K562 (cell line): ENCODE measurements around the gene COPA. TPM values are rescaled to one million over a fixed set of nuclear protein-coding genes. Genes with fewer than 3 reads are reported as not detected.

Experiments used
- ARID1B ChIP-seq: fragments of 450-650 bp; IDR thresholded peaks from 2 replicates; pipeline ENCODE4 v1.6.1; 2016; ENCODE audit warnings: antibody characterized with exemption, mild to moderate bottlenecking, inconsistent platforms
- CBFB ChIP-seq: sonication (generic); formaldehyde crosslinking; IDR thresholded peaks from 2 replicates; pipeline ENCODE4 v1.4.0; 2020; ENCODE audit warnings: mild to moderate bottlenecking, missing genetic modification reagents
- HNRNPH1 ChIP-seq: fragments of 200-400 bp; formaldehyde crosslinking; optimal IDR thresholded peaks from 2 replicates; pipeline ENCODE3; 2017; ENCODE audit warnings: low read depth, mild to moderate bottlenecking, low read length, moderate library complexity
- MYC ChIP-seq, 2 experiments: fragments of 250-450 bp in 1 of 2; sonication (Bioruptor Pico) in 1 of 2; IDR thresholded peaks; 2 replicates each; pipeline versions ENCODE4 v1.5.1 to v1.6.1; 2012 to 2021; ENCODE audit warnings: low read depth in 2 of 2, borderline replicate concordance in 1 of 2, improper control_type of control experiment in 1 of 2, low read length in 1 of 2, mild to moderate bottlenecking in 1 of 2, moderate library complexity in 1 of 2
- NCOA4 ChIP-seq: fragments of 450-650 bp; IDR thresholded peaks from 2 replicates; pipeline ENCODE4 v1.6.1; 2018; ENCODE audit warnings: mild to moderate bottlenecking; ENCODE audit not compliant: partially characterized antibody
- NRF1 ChIP-seq, 2 experiments: fragments of 450-650 bp; IDR thresholded peaks in 1 of 2; conservative IDR thresholded peaks in 1 of 2; 2 replicates each; pipeline ENCODE4 v1.6.1; 2014; ENCODE audit warnings: mild to moderate bottlenecking in 2 of 2
- RBFOX2 ChIP-seq: fragments of 200-400 bp; formaldehyde crosslinking; IDR thresholded peaks from 2 replicates; pipeline ENCODE4 v1.6.1; 2017; ENCODE audit warnings: low read depth, mild to moderate bottlenecking, low read length, moderate library complexity
- SNIP1 ChIP-seq: fragments of 450-650 bp; IDR thresholded peaks from 2 replicates; pipeline ENCODE4 v1.7.1; 2017; ENCODE audit warnings: low read depth, mild to moderate bottlenecking
- SOX6 ChIP-seq: fragments of 450-650 bp; IDR thresholded peaks from 2 replicates; pipeline ENCODE4 v1.6.1; 2014; ENCODE audit warnings: mild to moderate bottlenecking
- TEAD2 ChIP-seq: fragments of 450-650 bp; IDR thresholded peaks from 2 replicates; pipeline ENCODE4 v1.6.1; 2016; ENCODE audit warnings: missing genetic modification characterization, control low read depth, missing compliant biosample characterization
- ZFX ChIP-seq: sonication (generic); formaldehyde crosslinking; IDR thresholded peaks from 2 replicates; pipeline ENCODE4 v1.8.0; 2022; ENCODE audit warnings: mild to moderate bottlenecking, missing genetic modification reagents, moderate library complexity
- ZNF140 ChIP-seq: fragments of 250-450 bp; sonication (Bioruptor Pico); IDR thresholded peaks from 2 replicates; pipeline ENCODE4 v1.8.0; 2021; ENCODE audit warnings: moderate library complexity, mild to moderate bottlenecking, inconsistent platforms
- ZNF174 ChIP-seq: fragments of 250-450 bp; sonication (Bioruptor Pico); IDR thresholded peaks from 2 replicates; pipeline ENCODE4 v1.4.0; 2020; ENCODE audit warnings: mild to moderate bottlenecking
- ZNF263 ChIP-seq: sonication (generic); formaldehyde crosslinking; IDR thresholded peaks from 2 replicates; pipeline ENCODE4 v1.8.0; 2022; ENCODE audit warnings: mild to moderate bottlenecking, missing genetic modification reagents, borderline replicate concordance
- polyA plus RNA-seq, 8 experiments: library from polyadenylated mRNA; depleted of rRNA in 4 of 8; stranded (reverse) in 5 of 8; unstranded in 3 of 8; fragments of >200 nt; fragmentation: Nextera tagmentation in 2 of 8; fragmentation: Illumina TruSeq in 1 of 8; extraction: Ambion mirVana in 2 of 8; extraction: Trizol in 1 of 8; gene quantifications; 2 replicates each; pipeline versions ENCODE4 v1.2.1 to v1.2.3, GENCODE V29; 2011 to 2014; ENCODE audit warnings: inconsistent platforms in 1 of 8, missing spikeins in 1 of 8
- total RNA-seq, 7 experiments: library from RNA; depleted of rRNA in 6 of 7; stranded (reverse); fragments of >200 nt in 6 of 7; fragmentation: Illumina TruSeq in 2 of 7; extraction: Trizol in 2 of 7; gene quantifications; 2 replicates each; pipeline versions ENCODE4 v1.2.1 to v1.2.3, GENCODE V29; 2011 to 2021; ENCODE audit warnings: low replicate concordance in 1 of 7
- TF ChIP-seq, protein P1 (sequence below): sonication (generic); formaldehyde crosslinking; IDR thresholded peaks from 2 replicates; pipeline ENCODE4 v1.8.0; 2023; ENCODE audit warnings: mild to moderate bottlenecking, missing genetic modification reagents
- TF ChIP-seq, protein P2 (sequence below): IDR thresholded peaks from 3 replicates; pipeline ENCODE4 v1.6.1; 2011; ENCODE audit warnings: borderline replicate concordance, mild to moderate bottlenecking, moderate library complexity; ENCODE audit not compliant: insufficient read length; ENCODE audit errors: extremely low read depth
- TF ChIP-seq, protein P3 (sequence below): fragments of 450-650 bp; IDR thresholded peaks from 2 replicates; pipeline ENCODE4 v1.6.1; 2014; ENCODE audit warnings: low read depth, mild to moderate bottlenecking, moderate library complexity, borderline replicate concordance

COPA gene
- total and polyA plus RNA-seq, 9 of the 15 experiments (the other 6 are each of a cell fraction or from before 2014, with no cell fraction given), result 49.8 to 222 (median 110) TPM

DNA sequence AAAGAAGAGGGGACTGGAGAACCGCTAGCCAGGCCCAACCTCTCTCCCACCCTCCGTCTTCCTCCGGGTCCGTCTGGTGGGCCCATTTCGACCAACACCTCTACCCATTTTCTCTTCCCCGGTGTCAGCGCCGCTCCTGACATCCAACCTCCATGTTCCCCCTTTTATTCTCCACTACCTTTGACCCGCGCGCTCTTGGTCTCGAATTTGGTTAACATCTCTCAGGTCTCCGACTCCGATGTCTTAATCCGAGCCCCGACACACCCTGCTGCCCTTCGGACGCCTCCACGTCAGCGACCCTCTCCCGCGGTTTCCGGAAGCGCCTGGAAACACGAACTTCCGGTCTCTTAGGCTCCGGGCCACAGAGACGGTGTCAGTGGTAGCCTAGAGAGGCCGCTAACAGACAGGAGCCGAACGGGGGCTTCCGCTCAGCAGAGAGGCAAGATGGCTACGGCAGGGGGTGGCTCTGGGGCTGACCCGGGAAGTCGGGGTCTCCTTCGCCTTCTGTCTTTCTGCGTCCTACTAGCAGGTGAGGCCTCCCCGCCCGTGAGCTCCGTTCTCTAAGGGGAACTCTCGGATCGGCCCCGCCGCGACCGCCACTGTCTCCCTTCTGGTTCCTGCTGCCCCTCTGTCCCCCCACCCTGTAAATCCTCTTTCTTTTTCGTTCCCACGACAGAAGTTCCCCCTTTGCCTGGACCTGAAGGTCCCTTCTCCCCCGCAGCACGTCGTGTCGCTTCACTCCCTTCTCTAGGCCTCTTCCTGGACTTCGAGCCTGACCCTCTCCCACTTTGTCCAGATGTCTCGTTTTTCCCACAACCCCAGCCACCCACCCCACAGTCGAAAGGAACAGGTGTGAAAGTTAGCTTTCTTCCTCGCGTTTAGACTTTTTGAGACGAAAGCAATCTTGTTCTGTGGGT lies at the start of gene COPA, which contains the start of gene NCSTN (continued):
- TF ChIP-seq, protein P1, sequence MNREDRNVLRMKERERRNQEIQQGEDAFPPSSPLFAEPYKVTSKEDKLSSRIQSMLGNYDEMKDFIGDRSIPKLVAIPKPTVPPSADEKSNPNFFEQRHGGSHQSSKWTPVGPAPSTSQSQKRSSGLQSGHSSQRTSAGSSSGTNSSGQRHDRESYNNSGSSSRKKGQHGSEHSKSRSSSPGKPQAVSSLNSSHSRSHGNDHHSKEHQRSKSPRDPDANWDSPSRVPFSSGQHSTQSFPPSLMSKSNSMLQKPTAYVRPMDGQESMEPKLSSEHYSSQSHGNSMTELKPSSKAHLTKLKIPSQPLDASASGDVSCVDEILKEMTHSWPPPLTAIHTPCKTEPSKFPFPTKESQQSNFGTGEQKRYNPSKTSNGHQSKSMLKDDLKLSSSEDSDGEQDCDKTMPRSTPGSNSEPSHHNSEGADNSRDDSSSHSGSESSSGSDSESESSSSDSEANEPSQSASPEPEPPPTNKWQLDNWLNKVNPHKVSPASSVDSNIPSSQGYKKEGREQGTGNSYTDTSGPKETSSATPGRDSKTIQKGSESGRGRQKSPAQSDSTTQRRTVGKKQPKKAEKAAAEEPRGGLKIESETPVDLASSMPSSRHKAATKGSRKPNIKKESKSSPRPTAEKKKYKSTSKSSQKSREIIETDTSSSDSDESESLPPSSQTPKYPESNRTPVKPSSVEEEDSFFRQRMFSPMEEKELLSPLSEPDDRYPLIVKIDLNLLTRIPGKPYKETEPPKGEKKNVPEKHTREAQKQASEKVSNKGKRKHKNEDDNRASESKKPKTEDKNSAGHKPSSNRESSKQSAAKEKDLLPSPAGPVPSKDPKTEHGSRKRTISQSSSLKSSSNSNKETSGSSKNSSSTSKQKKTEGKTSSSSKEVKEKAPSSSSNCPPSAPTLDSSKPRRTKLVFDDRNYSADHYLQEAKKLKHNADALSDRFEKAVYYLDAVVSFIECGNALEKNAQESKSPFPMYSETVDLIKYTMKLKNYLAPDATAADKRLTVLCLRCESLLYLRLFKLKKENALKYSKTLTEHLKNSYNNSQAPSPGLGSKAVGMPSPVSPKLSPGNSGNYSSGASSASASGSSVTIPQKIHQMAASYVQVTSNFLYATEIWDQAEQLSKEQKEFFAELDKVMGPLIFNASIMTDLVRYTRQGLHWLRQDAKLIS, result no peak; the same call in 1 of the 2 replicates
- TF ChIP-seq SOX6 (peak; percentile 51), TEAD2 (tag) (no peak), CBFB (CRISPR knock-in tag) (no peak), NCOA4 (no peak), ZNF263 (CRISPR knock-in tag) (peak; percentile 39; the same call in 1 of the 2 replicates), ZNF140 (no peak), SNIP1 (peak; percentile 80; the same call in 1 of the 2 replicates), MYC (IDR thresholded peaks at IDR 0.05; ENCODE audit: low read depth, low read length) (no peak), MYC (CRISPR knock-in tag; IDR thresholded peaks at IDR 0.05; ENCODE audit: borderline replicate concordance, low read depth) (peak; percentile 33; the same call in 1 of the 2 replicates), HNRNPH1 (no peak), ZFX (peak; percentile 75), NRF1 (conservative IDR thresholded peaks at IDR 0.05 in 1 of 2, IDR thresholded peaks at IDR 0.05 in 1 of 2) (peak in 1 of 2 experiments; percentile 33; a peak in 1 of 4 replicates), ARID1B (no peak), RBFOX2 (peak; percentile 98), ZNF174 (CRISPR knock-in tag) (no peak)
- TF ChIP-seq, protein P2, sequence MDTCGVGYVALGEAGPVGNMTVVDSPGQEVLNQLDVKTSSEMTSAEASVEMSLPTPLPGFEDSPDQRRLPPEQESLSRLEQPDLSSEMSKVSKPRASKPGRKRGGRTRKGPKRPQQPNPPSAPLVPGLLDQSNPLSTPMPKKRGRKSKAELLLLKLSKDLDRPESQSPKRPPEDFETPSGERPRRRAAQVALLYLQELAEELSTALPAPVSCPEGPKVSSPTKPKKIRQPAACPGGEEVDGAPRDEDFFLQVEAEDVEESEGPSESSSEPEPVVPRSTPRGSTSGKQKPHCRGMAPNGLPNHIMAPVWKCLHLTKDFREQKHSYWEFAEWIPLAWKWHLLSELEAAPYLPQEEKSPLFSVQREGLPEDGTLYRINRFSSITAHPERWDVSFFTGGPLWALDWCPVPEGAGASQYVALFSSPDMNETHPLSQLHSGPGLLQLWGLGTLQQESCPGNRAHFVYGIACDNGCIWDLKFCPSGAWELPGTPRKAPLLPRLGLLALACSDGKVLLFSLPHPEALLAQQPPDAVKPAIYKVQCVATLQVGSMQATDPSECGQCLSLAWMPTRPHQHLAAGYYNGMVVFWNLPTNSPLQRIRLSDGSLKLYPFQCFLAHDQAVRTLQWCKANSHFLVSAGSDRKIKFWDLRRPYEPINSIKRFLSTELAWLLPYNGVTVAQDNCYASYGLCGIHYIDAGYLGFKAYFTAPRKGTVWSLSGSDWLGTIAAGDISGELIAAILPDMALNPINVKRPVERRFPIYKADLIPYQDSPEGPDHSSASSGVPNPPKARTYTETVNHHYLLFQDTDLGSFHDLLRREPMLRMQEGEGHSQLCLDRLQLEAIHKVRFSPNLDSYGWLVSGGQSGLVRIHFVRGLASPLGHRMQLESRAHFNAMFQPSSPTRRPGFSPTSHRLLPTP, result no peak
- TF ChIP-seq, protein P3, sequence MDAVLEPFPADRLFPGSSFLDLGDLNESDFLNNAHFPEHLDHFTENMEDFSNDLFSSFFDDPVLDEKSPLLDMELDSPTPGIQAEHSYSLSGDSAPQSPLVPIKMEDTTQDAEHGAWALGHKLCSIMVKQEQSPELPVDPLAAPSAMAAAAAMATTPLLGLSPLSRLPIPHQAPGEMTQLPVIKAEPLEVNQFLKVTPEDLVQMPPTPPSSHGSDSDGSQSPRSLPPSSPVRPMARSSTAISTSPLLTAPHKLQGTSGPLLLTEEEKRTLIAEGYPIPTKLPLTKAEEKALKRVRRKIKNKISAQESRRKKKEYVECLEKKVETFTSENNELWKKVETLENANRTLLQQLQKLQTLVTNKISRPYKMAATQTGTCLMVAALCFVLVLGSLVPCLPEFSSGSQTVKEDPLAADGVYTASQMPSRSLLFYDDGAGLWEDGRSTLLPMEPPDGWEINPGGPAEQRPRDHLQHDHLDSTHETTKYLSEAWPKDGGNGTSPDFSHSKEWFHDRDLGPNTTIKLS, result peak; percentile 99
